ENCODE results near the gene SLC13A2. TPM values are rescaled to one million over a fixed set of nuclear protein-coding genes. Genes with fewer than 3 reads are reported as not detected.

Gene SLC13A2
- total RNA-seq, 1 donor from 2014 or later: 0.87 TPM

- no peak overlapping the region for H3K4me3 ChIP-seq
- no peak overlapping the region for H3K27ac ChIP-seq
- H3K9me3 ChIP-seq: no peaks in the 10 kb centered on the region
- no peak for DNase-seq
- H3K36me3 ChIP-seq: no peaks in the 10 kb centered on the region
- TF ChIP-seq CTCF (IDR thresholded peaks at IDR 0.05): no peak
- H3K27me3 ChIP-seq: no peaks in the 10 kb centered on the region
- no peaks in the 10 kb centered on the region for H3K4me1 ChIP-seq
- no peak for ATAC-seq
- intact Hi-C loops (cut with DNase I): no loop called here
Measured at GRCh38 chr17:28541439-28541838, 68.0 kb downstream of the SLC13A2 start.

GRCh38 chr17:28544402-28545140, 71.1 kb downstream of the SLC13A2 start:
- intact Hi-C loops (cut with DNase I): no loop called here

GRCh38 chr17:28545141-28545503, 71.7 kb downstream of the SLC13A2 start:
- H3K4me1 ChIP-seq: peaks cover 11% of the 10 kb centered on the region
- H3K27ac ChIP-seq: no peak overlapping the region
- H3K4me3 ChIP-seq: no peak overlapping the region
- no peak for DNase-seq
- no peaks in the 10 kb centered on the region for H3K9me3 ChIP-seq
- H3K36me3 ChIP-seq: peaks cover 10% of the 10 kb centered on the region
- TF ChIP-seq CTCF (IDR thresholded peaks at IDR 0.05): no peak
- H3K27me3 ChIP-seq: no peaks in the 10 kb centered on the region
- intact Hi-C loops (cut with DNase I): no loop called here
- no peak for ATAC-seq

More at GRCh38 chr17:28544402-28545140, 71.1 kb downstream of the SLC13A2 start:
- DNase-seq (no peak), ATAC-seq (no peak)
- H3K4me1 ChIP-seq: peaks cover 9% of the 10 kb centered on the region
- no peaks in the 10 kb centered on the region for H3K27me3 ChIP-seq
- H3K9me3 ChIP-seq: no peaks in the 10 kb centered on the region
- no peak for TF ChIP-seq CTCF (IDR thresholded peaks at IDR 0.05)
- no peak overlapping the region for H3K27ac ChIP-seq
- peaks cover 10% of the 10 kb centered on the region for H3K36me3 ChIP-seq
- H3K4me3 ChIP-seq: no peak overlapping the region

GRCh38 chr17:28545787-28546415, 72.5 kb downstream of the SLC13A2 start:
- no peak for TF ChIP-seq CTCF (IDR thresholded peaks at IDR 0.05)
- Histone ChIP-seq H3K36me3 (peaks cover 10% of the 10 kb centered on the region), H3K9me3 (no peaks in the 10 kb centered on the region), H3K27ac (no peak overlapping the region), H3K4me1 (peaks cover 11% of the 10 kb centered on the region), H3K4me3 (no peak overlapping the region), H3K27me3 (no peaks in the 10 kb centered on the region)
- ATAC-seq (no peak), DNase-seq (no peak)
- intact Hi-C loops (cut with DNase I): no loop called here

- no peak for ATAC-seq
- no peak for DNase-seq
- TF ChIP-seq CTCF (IDR thresholded peaks at IDR 0.05): no peak
- Histone ChIP-seq H3K9me3 (no peaks in the 10 kb centered on the region), H3K36me3 (peaks cover 10% of the 10 kb centered on the region), H3K4me3 (no peak overlapping the region), H3K27ac (no peak overlapping the region), H3K4me1 (peaks cover 20% of the 10 kb centered on the region), H3K27me3 (no peaks in the 10 kb centered on the region)
- intact Hi-C loops (cut with DNase I): no loop called here
Measured at GRCh38 chr17:28547096-28547622, 73.7 kb downstream of the SLC13A2 start.

Other genes with a start within 250 kb of the SLC13A2 start
- gene TMEM97, start 154.4 kb upstream of the SLC13A2 start, total RNA-seq: 64.4 TPM
- 33.3 TPM for gene IFT20, start 138.2 kb upstream of the SLC13A2 start, total RNA-seq
- 82.7 TPM for gene TNFAIP1, start 137.9 kb upstream of the SLC13A2 start, total RNA-seq
- 55.3 TPM for gene POLDIP2, start 116.1 kb upstream of the SLC13A2 start, total RNA-seq
- not detected for gene SEBOX, start 108.4 kb upstream of the SLC13A2 start, total RNA-seq
- 1.3 TPM for gene VTN, start 103.3 kb upstream of the SLC13A2 start, total RNA-seq
- 14.4 TPM for gene SARM1, start 102.0 kb upstream of the SLC13A2 start, total RNA-seq
- 17.0 TPM for gene SLC46A1, start 67.4 kb upstream of the SLC13A2 start, total RNA-seq
- gene FOXN1, start 32.7 kb downstream of the SLC13A2 start, total RNA-seq: 0.35 TPM
- gene UNC119, start 79.0 kb downstream of the SLC13A2 start, total RNA-seq: 22.7 TPM
- gene PIGS, start 97.9 kb downstream of the SLC13A2 start, total RNA-seq: 43.0 TPM
- gene ALDOC, start 103.3 kb downstream of the SLC13A2 start, total RNA-seq: 10.5 TPM
- gene SPAG5, start 125.4 kb downstream of the SLC13A2 start, total RNA-seq: 3.2 TPM
- gene RSKR, start 140.5 kb downstream of the SLC13A2 start, total RNA-seq: 12.3 TPM
- 145 TPM for gene BLTP2, start 171.5 kb downstream of the SLC13A2 start, total RNA-seq
- 52.8 TPM for gene SDF2, start 188.3 kb downstream of the SLC13A2 start, total RNA-seq
- 62.4 TPM for gene SUPT6H, start 188.6 kb downstream of the SLC13A2 start, total RNA-seq
- 3.3 TPM for gene PROCA1, start 238.2 kb downstream of the SLC13A2 start, total RNA-seq
- gene RAB34, start 244.2 kb downstream of the SLC13A2 start, total RNA-seq: 63.5 TPM
- gene RPL23A, start 246.3 kb downstream of the SLC13A2 start, total RNA-seq: 1,221 TPM

All from upper lobe of right lung (tissue), 1 donor.